ENCODE data around the gene AURKA.

- TF ChIP-seq CTCF (IDR thresholded peaks at IDR 0.05; ENCODE audit: insufficient read depth, low read depth, low read length), result no peak
- no peak for TF ChIP-seq EZH2 (IDR thresholded peaks at IDR 0.05; ENCODE audit: insufficient read depth, low read length)
These were observed 63.2 kb downstream of the AURKA start for GRCh38 chr20:56328861-56329260.
